ENCODE measurements around the gene ACSL6.

Gene ACSL6

GRCh38 chr5:131979816-131980215 is 31.6 kb downstream of the ACSL6 start:
- no peaks in the 10 kb centered on the region for H3K9me3 ChIP-seq (ENCODE audit: control insufficient read depth in 1 of 2, low read length in 2 of 2)
- no peak overlapping the region for H3K27ac ChIP-seq (ENCODE audit: low read depth, low read length)
- H3K9ac ChIP-seq (ENCODE audit: low read depth in 1 of 2, low read length in 2 of 2), result no peak overlapping the region
- H3K36me3 ChIP-seq (ENCODE audit: control insufficient read depth in 1 of 2, insufficient read depth in 2 of 2, low read length in 2 of 2), result no peaks in the 10 kb centered on the region
- H3K4me3 ChIP-seq (ENCODE audit: low read depth in 1 of 2, low read length in 2 of 2), result no peak overlapping the region
- no peaks in the 10 kb centered on the region for H3K27me3 ChIP-seq (ENCODE audit: control insufficient read depth in 1 of 2, insufficient read depth in 2 of 2, low read length in 2 of 2)
- H3K4me1 ChIP-seq (ENCODE audit: control insufficient read depth in 1 of 2, insufficient read depth in 2 of 2, low read length in 2 of 2), result no peaks in the 10 kb centered on the region

- no peak overlapping the region for H3K27ac ChIP-seq (ENCODE audit: low read depth, low read length)
- no peak overlapping the region for H3K9ac ChIP-seq (ENCODE audit: low read depth in 1 of 2, low read length in 2 of 2)
- H3K27me3 ChIP-seq (ENCODE audit: control insufficient read depth in 1 of 2, insufficient read depth in 2 of 2, low read length in 2 of 2), result no peaks in the 10 kb centered on the region
- no peak overlapping the region for H3K4me3 ChIP-seq (ENCODE audit: low read depth in 1 of 2, low read length in 2 of 2)
- H3K4me1 ChIP-seq (ENCODE audit: control insufficient read depth in 1 of 2, insufficient read depth in 2 of 2, low read length in 2 of 2), result no peaks in the 10 kb centered on the region
- H3K9me3 ChIP-seq (ENCODE audit: control insufficient read depth in 1 of 2, low read length in 2 of 2), result no peaks in the 10 kb centered on the region
- no peaks in the 10 kb centered on the region for H3K36me3 ChIP-seq (ENCODE audit: control insufficient read depth in 1 of 2, insufficient read depth in 2 of 2, low read length in 2 of 2)
These were observed 34.2 kb downstream of the ACSL6 start for GRCh38 chr5:131977212-131977604.

GRCh38 chr5:131976414-131977211 is 34.8 kb downstream of the ACSL6 start:
- no peak overlapping the region for H3K9ac ChIP-seq (ENCODE audit: low read depth in 1 of 2, low read length in 2 of 2)
- no peaks in the 10 kb centered on the region for H3K9me3 ChIP-seq (ENCODE audit: control insufficient read depth in 1 of 2, low read length in 2 of 2)
- H3K27ac ChIP-seq (ENCODE audit: low read depth, low read length), result no peak overlapping the region
- H3K27me3 ChIP-seq (ENCODE audit: control insufficient read depth in 1 of 2, insufficient read depth in 2 of 2, low read length in 2 of 2), result no peaks in the 10 kb centered on the region
- no peak overlapping the region for H3K4me3 ChIP-seq (ENCODE audit: low read depth in 1 of 2, low read length in 2 of 2)
- no peaks in the 10 kb centered on the region for H3K4me1 ChIP-seq (ENCODE audit: control insufficient read depth in 1 of 2, insufficient read depth in 2 of 2, low read length in 2 of 2)
- no peaks in the 10 kb centered on the region for H3K36me3 ChIP-seq (ENCODE audit: control insufficient read depth in 1 of 2, insufficient read depth in 2 of 2, low read length in 2 of 2)

GRCh38 chr5:131974956-131975726 is 36.3 kb downstream of the ACSL6 start:
- no peak overlapping the region for H3K9ac ChIP-seq (ENCODE audit: low read depth in 1 of 2, low read length in 2 of 2)
- no peak overlapping the region for H3K27ac ChIP-seq (ENCODE audit: low read depth, low read length)
- no peaks in the 10 kb centered on the region for H3K36me3 ChIP-seq (ENCODE audit: control insufficient read depth in 1 of 2, insufficient read depth in 2 of 2, low read length in 2 of 2)
- no peaks in the 10 kb centered on the region for H3K9me3 ChIP-seq (ENCODE audit: control insufficient read depth in 1 of 2, low read length in 2 of 2)
- H3K4me1 ChIP-seq (ENCODE audit: control insufficient read depth in 1 of 2, insufficient read depth in 2 of 2, low read length in 2 of 2), result no peaks in the 10 kb centered on the region
- H3K27me3 ChIP-seq (ENCODE audit: control insufficient read depth in 1 of 2, insufficient read depth in 2 of 2, low read length in 2 of 2), result no peaks in the 10 kb centered on the region
- peak overlapping the region in 1 of 2 donors; percentile 8 for H3K4me3 ChIP-seq (ENCODE audit: low read depth in 1 of 2, low read length in 2 of 2)

- Histone ChIP-seq H3K27ac (ENCODE audit: low read depth, low read length) (no peak overlapping the region), H3K9ac (ENCODE audit: low read depth in 1 of 2, low read length in 2 of 2) (no peak overlapping the region), H3K4me3 (ENCODE audit: low read depth in 1 of 2, low read length in 2 of 2) (peak overlapping the region in 1 of 2 donors; percentile 8), H3K27me3 (ENCODE audit: control insufficient read depth in 1 of 2, insufficient read depth in 2 of 2, low read length in 2 of 2) (no peaks in the 10 kb centered on the region), H3K4me1 (ENCODE audit: control insufficient read depth in 1 of 2, insufficient read depth in 2 of 2, low read length in 2 of 2) (no peaks in the 10 kb centered on the region), H3K9me3 (ENCODE audit: control insufficient read depth in 1 of 2, low read length in 2 of 2) (no peaks in the 10 kb centered on the region), H3K36me3 (ENCODE audit: control insufficient read depth in 1 of 2, insufficient read depth in 2 of 2, low read length in 2 of 2) (no peaks in the 10 kb centered on the region)
These were observed 36.9 kb downstream of the ACSL6 start for GRCh38 chr5:131974622-131974955.

- H3K4me3 ChIP-seq (ENCODE audit: low read depth in 1 of 2, low read length in 2 of 2), result no peak overlapping the region
- H3K36me3 ChIP-seq (ENCODE audit: control insufficient read depth in 1 of 2, insufficient read depth in 2 of 2, low read length in 2 of 2), result no peaks in the 10 kb centered on the region
- H3K9ac ChIP-seq (ENCODE audit: low read depth in 1 of 2, low read length in 2 of 2), result no peak overlapping the region
- no peaks in the 10 kb centered on the region for H3K4me1 ChIP-seq (ENCODE audit: control insufficient read depth in 1 of 2, insufficient read depth in 2 of 2, low read length in 2 of 2)
- no peaks in the 10 kb centered on the region for H3K27me3 ChIP-seq (ENCODE audit: control insufficient read depth in 1 of 2, insufficient read depth in 2 of 2, low read length in 2 of 2)
- no peak overlapping the region for H3K27ac ChIP-seq (ENCODE audit: low read depth, low read length)
- no peaks in the 10 kb centered on the region for H3K9me3 ChIP-seq (ENCODE audit: control insufficient read depth in 1 of 2, low read length in 2 of 2)
These were observed 37.4 kb downstream of the ACSL6 start for GRCh38 chr5:131974016-131974415.

- Histone ChIP-seq H3K4me3 (ENCODE audit: low read depth in 1 of 2, low read length in 2 of 2) (no peak overlapping the region), H3K27ac (ENCODE audit: low read depth, low read length) (no peak overlapping the region), H3K36me3 (ENCODE audit: control insufficient read depth in 1 of 2, insufficient read depth in 2 of 2, low read length in 2 of 2) (no peaks in the 10 kb centered on the region), H3K4me1 (ENCODE audit: control insufficient read depth in 1 of 2, insufficient read depth in 2 of 2, low read length in 2 of 2) (no peaks in the 10 kb centered on the region), H3K9ac (ENCODE audit: low read depth in 1 of 2, low read length in 2 of 2) (no peak overlapping the region), H3K9me3 (ENCODE audit: control insufficient read depth in 1 of 2, low read length in 2 of 2) (no peaks in the 10 kb centered on the region), H3K27me3 (ENCODE audit: control insufficient read depth in 1 of 2, insufficient read depth in 2 of 2, low read length in 2 of 2) (no peaks in the 10 kb centered on the region)
These were observed 38.3 kb downstream of the ACSL6 start for GRCh38 chr5:131973089-131973712.

- no peaks in the 10 kb centered on the region for H3K9me3 ChIP-seq (ENCODE audit: control insufficient read depth in 1 of 2, low read length in 2 of 2)
- H3K9ac ChIP-seq (ENCODE audit: low read depth in 1 of 2, low read length in 2 of 2), result no peak overlapping the region
- no peaks in the 10 kb centered on the region for H3K36me3 ChIP-seq (ENCODE audit: control insufficient read depth in 1 of 2, insufficient read depth in 2 of 2, low read length in 2 of 2)
- H3K27ac ChIP-seq (ENCODE audit: low read depth, low read length), result no peak overlapping the region
- no peak overlapping the region for H3K4me3 ChIP-seq (ENCODE audit: low read depth in 1 of 2, low read length in 2 of 2)
- H3K27me3 ChIP-seq (ENCODE audit: control insufficient read depth in 1 of 2, insufficient read depth in 2 of 2, low read length in 2 of 2), result no peaks in the 10 kb centered on the region
- H3K4me1 ChIP-seq (ENCODE audit: control insufficient read depth in 1 of 2, insufficient read depth in 2 of 2, low read length in 2 of 2), result no peaks in the 10 kb centered on the region
These were observed 43.0 kb downstream of the ACSL6 start for GRCh38 chr5:131968396-131968954.

- H3K27me3 ChIP-seq (ENCODE audit: control insufficient read depth in 1 of 2, insufficient read depth in 2 of 2, low read length in 2 of 2), result no peaks in the 10 kb centered on the region
- no peak overlapping the region for H3K4me3 ChIP-seq (ENCODE audit: low read depth in 1 of 2, low read length in 2 of 2)
- H3K4me1 ChIP-seq (ENCODE audit: control insufficient read depth in 1 of 2, insufficient read depth in 2 of 2, low read length in 2 of 2), result no peaks in the 10 kb centered on the region
- no peak overlapping the region for H3K9ac ChIP-seq (ENCODE audit: low read depth in 1 of 2, low read length in 2 of 2)
- H3K27ac ChIP-seq (ENCODE audit: low read depth, low read length), result no peak overlapping the region
- no peaks in the 10 kb centered on the region for H3K36me3 ChIP-seq (ENCODE audit: control insufficient read depth in 1 of 2, insufficient read depth in 2 of 2, low read length in 2 of 2)
- H3K9me3 ChIP-seq (ENCODE audit: control insufficient read depth in 1 of 2, low read length in 2 of 2), result no peaks in the 10 kb centered on the region
These were observed 44.9 kb downstream of the ACSL6 start for GRCh38 chr5:131966551-131966950.

GRCh38 chr5:131965826-131966415 is 45.5 kb downstream of the ACSL6 start:
- Histone ChIP-seq H3K9me3 (ENCODE audit: control insufficient read depth in 1 of 2, low read length in 2 of 2) (no peaks in the 10 kb centered on the region), H3K27ac (ENCODE audit: low read depth, low read length) (no peak overlapping the region), H3K9ac (ENCODE audit: low read depth in 1 of 2, low read length in 2 of 2) (no peak overlapping the region), H3K4me1 (ENCODE audit: control insufficient read depth in 1 of 2, insufficient read depth in 2 of 2, low read length in 2 of 2) (no peaks in the 10 kb centered on the region), H3K4me3 (ENCODE audit: low read depth in 1 of 2, low read length in 2 of 2) (no peak overlapping the region), H3K36me3 (ENCODE audit: control insufficient read depth in 1 of 2, insufficient read depth in 2 of 2, low read length in 2 of 2) (no peaks in the 10 kb centered on the region), H3K27me3 (ENCODE audit: control insufficient read depth in 1 of 2, insufficient read depth in 2 of 2, low read length in 2 of 2) (no peaks in the 10 kb centered on the region)

Data from duodenal mucosa (tissue), 2 donors.